ENCODE measurements around the gene ABHD12B.
"Not testable (repeated sequence)": the region's sequence is repeated elsewhere in the genome, so short reads cannot be mapped to it uniquely, and the experiment has no call there.

ABHD12B gene

DNA sequence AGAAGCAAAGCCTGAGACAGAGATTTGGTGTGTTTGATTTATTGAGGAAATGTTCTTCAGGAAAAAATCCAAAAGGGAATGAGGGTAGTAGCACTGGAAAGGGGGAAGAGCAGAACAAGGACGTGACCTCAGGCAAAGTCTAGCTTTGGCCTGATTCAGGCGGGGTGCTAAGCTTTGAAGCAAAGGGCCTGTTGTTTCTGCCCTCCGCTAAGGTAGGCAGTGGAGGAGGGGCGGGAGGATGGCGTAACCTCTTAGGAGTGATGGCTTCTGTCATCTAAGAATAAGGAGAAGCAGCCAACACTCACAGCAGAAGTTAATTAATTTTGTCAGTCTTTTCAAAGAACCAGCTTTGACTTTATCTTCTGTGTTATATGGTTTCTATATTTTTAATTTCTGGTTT, 20.4 kb downstream of the ABHD12B start:
- DNase-seq (ENCODE audit: low read depth, low spot score) = no peak

GRCh38 chr14:50896421-50896820, 24.6 kb downstream of the ABHD12B start:
- not testable (repeated sequence) for DNase-seq (ENCODE audit: low read depth, low spot score)

- DNase-seq (ENCODE audit: low read depth, low spot score) = not testable (repeated sequence)
Observed at GRCh38 chr14:50897005-50897404, 25.2 kb downstream of the ABHD12B start.

- no peak for DNase-seq (ENCODE audit: low read depth, low spot score)
Observed at GRCh38 chr14:50897658-50898175, 25.9 kb downstream of the ABHD12B start.

GRCh38 chr14:50901361-50901760, 29.5 kb downstream of the ABHD12B start:
- no peak for DNase-seq (ENCODE audit: low read depth, low spot score)

GRCh38 chr14:50904719-50905118, 32.9 kb downstream of the ABHD12B start:
- no peak for DNase-seq (ENCODE audit: low read depth, low spot score)

DNA sequence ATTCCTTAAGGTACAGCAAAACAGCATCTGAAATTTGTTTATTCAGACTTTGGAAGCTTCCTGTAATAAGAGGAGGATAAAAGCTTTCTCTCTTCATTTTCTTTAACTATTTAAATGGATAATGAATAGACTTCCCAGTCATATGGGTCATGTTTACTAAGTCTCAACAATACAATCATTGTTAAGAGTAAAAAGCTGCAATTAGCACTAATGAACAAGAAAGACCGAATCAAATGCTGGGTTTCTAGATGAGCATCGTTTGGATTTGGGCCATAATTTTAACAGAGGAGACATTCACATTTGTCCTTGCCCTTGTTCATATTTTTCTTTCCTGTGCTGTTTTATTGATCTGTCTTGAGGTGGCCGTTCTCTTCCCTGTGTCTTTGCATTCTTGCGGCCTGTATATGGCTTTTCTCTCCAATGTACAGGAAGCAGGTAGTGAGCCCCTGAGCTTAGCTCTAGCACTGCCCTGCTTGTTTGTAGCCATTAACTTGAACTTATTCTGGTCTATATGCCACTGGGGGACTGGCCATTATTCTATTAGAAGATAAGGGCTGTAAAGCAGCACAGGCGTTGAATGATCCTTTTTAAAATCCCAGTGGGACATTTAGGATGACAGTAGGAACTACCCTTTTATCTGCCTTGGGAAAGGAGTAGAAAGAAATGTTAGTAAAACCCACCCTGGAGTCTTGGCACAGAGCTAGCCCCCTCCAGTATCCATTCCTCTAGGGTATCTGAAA, 34.6 kb downstream of the ABHD12B start:
- DNase-seq (ENCODE audit: low read depth, low spot score) = no peak

- DNase-seq (ENCODE audit: low read depth, low spot score) = no peak
Observed at GRCh38 chr14:50910495-50911420, 38.9 kb downstream of the ABHD12B start.

DNA sequence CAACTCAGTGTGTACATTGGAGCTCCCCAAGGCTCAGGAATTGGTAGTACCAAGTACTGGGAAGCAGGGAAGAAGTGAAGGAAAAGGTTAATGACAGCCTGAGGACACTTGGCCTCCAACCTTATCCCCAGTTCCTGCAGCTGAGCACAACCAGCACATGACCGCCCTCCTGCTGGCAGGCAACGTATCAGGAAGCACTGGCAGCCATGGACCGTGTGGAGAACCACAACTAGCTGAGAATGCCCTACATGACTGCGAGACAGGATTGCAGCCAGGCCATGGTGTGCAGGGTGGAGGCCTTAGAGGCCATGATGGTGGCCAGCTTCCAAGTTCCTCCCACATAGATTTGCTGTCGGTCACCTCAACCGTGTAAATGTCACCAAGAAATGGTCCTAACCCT, 45.6 kb downstream of the ABHD12B start:
- no peak for DNase-seq (ENCODE audit: low read depth, low spot score)

- not testable (repeated sequence) for DNase-seq (ENCODE audit: low read depth, low spot score)
Observed at GRCh38 chr14:50919524-50919923, 47.7 kb downstream of the ABHD12B start.

DNA sequence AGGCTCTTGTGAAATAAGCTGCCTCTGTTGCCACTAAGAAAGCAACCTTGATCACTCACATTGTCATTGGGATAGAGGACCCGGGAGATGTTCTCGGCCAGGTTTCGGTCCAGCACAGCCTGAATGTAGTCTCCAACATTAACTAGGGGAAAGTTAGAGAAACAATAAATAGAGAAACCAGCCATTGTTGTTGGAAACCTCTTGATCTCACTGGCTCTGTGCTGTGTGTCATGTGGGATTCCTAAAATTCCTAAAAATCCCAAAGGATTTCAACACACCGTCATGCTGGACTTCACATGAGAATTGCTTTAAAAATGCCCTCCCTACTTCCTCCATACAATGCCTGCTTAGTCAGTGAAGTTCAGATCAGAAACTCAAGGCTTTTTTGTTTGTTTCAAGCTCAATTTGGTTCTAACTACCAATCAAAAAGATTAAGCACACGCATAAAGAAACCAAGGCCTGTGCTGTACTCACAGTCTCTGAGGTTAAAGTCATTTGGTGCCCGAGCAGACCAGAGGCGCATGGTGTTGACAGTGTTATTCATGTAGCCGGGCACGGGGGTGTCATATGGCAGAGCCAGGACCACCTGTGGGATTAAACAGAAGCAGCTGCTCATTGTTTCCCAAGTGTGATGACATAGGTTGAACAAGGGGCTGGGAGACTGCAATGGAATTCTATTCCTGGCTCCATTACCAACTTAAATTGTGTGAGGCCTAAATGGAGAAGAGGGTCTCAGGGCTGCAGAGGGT, 48.8 kb downstream of the ABHD12B start:
- no peak for DNase-seq (ENCODE audit: low read depth, low spot score)

- DNase-seq (ENCODE audit: low read depth, low spot score) = no peak
Observed at GRCh38 chr14:50922803-50923202, 51.0 kb downstream of the ABHD12B start.

DNA sequence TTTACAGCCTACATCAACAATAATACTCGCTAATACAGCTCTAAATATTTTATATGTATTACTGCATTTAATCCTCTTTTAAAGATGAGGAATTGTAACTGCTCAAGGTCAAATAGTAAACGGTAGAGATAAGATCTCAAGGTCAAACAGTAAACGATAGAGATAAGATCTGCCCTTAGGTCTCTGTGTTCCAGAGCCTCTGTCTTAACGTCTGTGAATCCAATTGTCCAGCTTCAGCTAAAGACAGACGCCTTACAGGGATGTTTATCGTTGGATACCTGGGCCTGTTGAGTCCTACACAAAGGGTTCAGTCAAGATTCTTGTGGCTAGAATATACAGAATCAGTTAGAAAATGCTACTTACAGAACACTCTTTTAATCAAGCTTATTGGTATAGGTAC, 52.4 kb downstream of the ABHD12B start:
- DNase-seq (ENCODE audit: low read depth, low spot score) = no peak

GRCh38 chr14:50924843-50925242, 53.0 kb downstream of the ABHD12B start:
- DNase-seq (ENCODE audit: low read depth, low spot score) = no peak

- no peak for DNase-seq (ENCODE audit: low read depth, low spot score)
Observed at GRCh38 chr14:50926851-50927386, 55.1 kb downstream of the ABHD12B start.

- DNase-seq (ENCODE audit: low read depth, low spot score) = no peak
Observed at GRCh38 chr14:50928002-50928635, 56.3 kb downstream of the ABHD12B start.

DNA sequence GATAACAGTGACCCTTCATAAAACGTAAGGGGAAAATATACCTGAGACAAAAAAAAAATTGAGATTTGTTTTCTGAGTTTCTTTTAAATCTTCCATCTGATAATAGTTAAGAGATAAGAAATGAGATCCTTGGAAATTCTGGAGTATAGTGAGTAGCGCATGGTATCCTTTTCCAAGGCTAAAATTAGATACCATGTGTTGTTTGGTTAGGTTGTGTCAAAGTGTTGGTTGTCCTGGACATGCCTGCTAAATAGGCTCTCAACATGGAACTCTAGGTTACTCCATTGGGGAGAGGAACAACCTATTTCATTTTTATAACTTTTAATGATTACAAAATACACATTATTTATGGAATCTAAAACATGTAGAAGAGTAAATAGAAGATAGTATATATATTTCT, 57.7 kb downstream of the ABHD12B start:
- no peak for DNase-seq (ENCODE audit: low read depth, low spot score)

GRCh38 chr14:50931559-50931958, 59.7 kb downstream of the ABHD12B start:
- no peak for DNase-seq (ENCODE audit: low read depth, low spot score)

GRCh38 chr14:50932156-50932555, 60.3 kb downstream of the ABHD12B start:
- no peak for DNase-seq (ENCODE audit: low read depth, low spot score)

DNA sequence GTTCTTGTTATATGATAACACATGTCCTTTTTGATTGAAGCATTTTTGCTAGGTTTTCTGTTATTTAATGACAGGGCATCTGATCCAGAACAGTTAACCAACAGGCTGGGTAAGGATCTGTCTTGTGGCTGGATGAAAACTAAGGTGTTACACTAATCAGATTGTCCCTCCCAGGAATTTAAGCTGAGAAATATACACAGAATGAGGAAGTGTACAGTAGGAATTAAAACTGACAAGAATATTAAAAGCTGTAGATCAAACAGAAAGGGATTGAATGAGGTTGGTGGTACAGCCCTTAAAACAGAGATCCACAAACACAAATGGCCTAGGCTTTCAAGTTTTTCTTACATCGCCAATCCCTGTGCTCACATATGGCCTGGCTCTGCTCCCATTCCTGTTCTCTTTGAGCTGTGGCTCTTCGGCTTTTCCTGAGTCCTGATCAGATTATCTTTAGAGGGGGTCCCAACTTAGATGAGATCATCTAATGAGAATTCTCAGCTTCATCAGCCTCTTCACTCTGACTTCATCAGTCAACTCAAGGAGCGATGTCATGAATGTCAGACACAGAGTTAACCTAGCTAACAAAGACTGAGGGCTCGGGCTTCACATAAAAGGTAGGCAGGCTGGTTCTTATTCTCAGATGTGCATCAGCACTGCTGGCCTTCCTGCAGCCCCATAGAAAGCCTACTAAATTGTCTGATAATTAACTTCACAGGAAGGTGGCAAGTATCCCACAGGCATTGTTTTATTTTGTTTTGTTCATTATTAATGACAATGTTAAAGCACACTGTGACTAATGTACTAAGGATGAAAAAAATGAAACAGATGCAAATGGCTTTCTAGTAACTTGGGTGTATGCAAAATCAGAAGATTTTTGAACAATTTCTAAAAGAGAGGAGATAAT, 61.0 kb downstream of the ABHD12B start:
- DNase-seq (ENCODE audit: low read depth, low spot score) = no peak

Data from brain pericyte (primary cell).